HG03064 (cell line): ENCODE data around the gene CCDC184.
"Not testable (repeated sequence)": the region's sequence is repeated elsewhere in the genome, so short reads cannot be mapped to it uniquely, and the experiment has no call there.

Experiments
- ATAC-seq: cut with Tn5 transposase; IDR thresholded peaks from one replicate; pipeline ENCODE4 v1.9.1; 2021; ENCODE audit warnings: low read depth; ENCODE audit not compliant: unreplicated experiment

Gene CCDC184

GRCh38 chr12:48201516-48201915 lies 18.1 kb downstream of the CCDC184 start:
- ATAC-seq: no peak

GRCh38 chr12:48202766-48203165 lies 19.3 kb downstream of the CCDC184 start:
- ATAC-seq: no peak

- no peak for ATAC-seq
Measured at GRCh38 chr12:48203192-48203591, 19.7 kb downstream of the CCDC184 start, which contains the start of gene OR10AD1. OR10AD1 (minus strand) TSS chr12:48203292; CDS start chr12:48203292, 0 bp downstream.

GRCh38 chr12:48209495-48209894 lies 26.1 kb downstream of the CCDC184 start:
- ATAC-seq: not testable (repeated sequence)

GRCh38 chr12:48216785-48217184 lies 33.3 kb downstream of the CCDC184 start:
- no peak for ATAC-seq

GRCh38 chr12:48219631-48220030 lies 36.2 kb downstream of the CCDC184 start:
- ATAC-seq: no peak

GRCh38 chr12:48220701-48221100 lies 37.3 kb downstream of the CCDC184 start:
- ATAC-seq: no peak

GRCh38 chr12:48221645-48222044 lies 38.2 kb downstream of the CCDC184 start:
- ATAC-seq: no peak

GRCh38 chr12:48224533-48224932 lies 41.1 kb downstream of the CCDC184 start:
- not testable (repeated sequence) for ATAC-seq

- ATAC-seq: not testable (repeated sequence)
Measured at GRCh38 chr12:48231169-48231958, 47.9 kb downstream of the CCDC184 start.
